IMR-90 (cell line): ENCODE measurements around the gene ITIH5. TPM values are rescaled to one million over a fixed set of nuclear protein-coding genes. Genes with fewer than 3 reads are reported as not detected.

Source experiments
- ATAC-seq: fragments of 200-7000 bp; cut with Tn5 transposase; 2 replicates; pipeline ENCODE4 v1.9.1; 2020; ENCODE audit warnings: low read depth, mild to moderate bottlenecking, moderate library complexity
- BruUV-seq: library from RNA; stranded (reverse); fragments of 400-500 nt; replicated peaks from 2 replicates; lab custom pipeline; 2021; lab: Mats Ljungman, UMichigan
- CTCF ChIA-PET: fragments of 300-600 bp; formaldehyde crosslinking; extraction: SDS; loops from one replicate; lab custom pipeline; 2021; ENCODE audit warnings: antibody characterized with exemption; lab: Yijun Ruan, JAX
- POLR2A ChIA-PET: fragments of 300-600 bp; sonication (Branson Sonifier 250); formaldehyde crosslinking; loops from one replicate; lab custom pipeline; 2022; ENCODE audit warnings: antibody characterized with exemption; ENCODE audit not compliant: unreplicated experiment; lab: Charles Lee
- DNase-seq: peaks from one replicate; pipeline ENCODE4 v3.0.0; 2013
- H2AFZ ChIP-seq: replicated peaks from 2 replicates; pipeline ENCODE3; 2013; ENCODE audit warnings: low read length, mild to moderate bottlenecking; ENCODE audit not compliant: poor library complexity
- H2AK5ac ChIP-seq: 2 replicates; pipeline ENCODE4 v1.6.1; 2013; ENCODE audit warnings: low read depth, low read length, inconsistent platforms
- H2AK9ac ChIP-seq: replicated peaks from 2 replicates; pipeline ENCODE3; 2013; ENCODE audit warnings: mild to moderate bottlenecking, low read depth, low read length, moderate library complexity; ENCODE audit not compliant: poor library complexity
- H2BK120ac ChIP-seq: 2 replicates; pipeline ENCODE4 v1.6.1; 2013; ENCODE audit warnings: low read depth, low read length, inconsistent platforms
- H2BK15ac ChIP-seq: 3 replicates; pipeline ENCODE4 v1.6.1; 2013; ENCODE audit warnings: low read depth, low read length, inconsistent platforms
- H2BK20ac ChIP-seq: 2 replicates; pipeline ENCODE4 v1.6.1; 2013; ENCODE audit warnings: low read depth, mild to moderate bottlenecking, inconsistent platforms, low read length, moderate library complexity
- H2BK5ac ChIP-seq: 2 replicates; pipeline ENCODE4 v1.6.1; 2013; ENCODE audit warnings: mild to moderate bottlenecking, low read depth, low read length, inconsistent platforms; ENCODE audit not compliant: poor library complexity, severe bottlenecking
- H3K14ac ChIP-seq: replicated peaks from 2 replicates; pipeline ENCODE4 v1.6.1; 2013; ENCODE audit warnings: low read depth, low read length, inconsistent platforms
- H3K18ac ChIP-seq: 2 replicates; pipeline ENCODE4 v1.6.1; 2013; ENCODE audit warnings: low read depth, low read length, control low read depth
- H3K23ac ChIP-seq: 2 replicates; pipeline ENCODE4 v1.6.1; 2013; ENCODE audit warnings: low read depth, low read length, inconsistent platforms
- H3K27ac ChIP-seq: 2 replicates; pipeline ENCODE4 v1.5.1; 2013; ENCODE audit warnings: mild to moderate bottlenecking, control low read depth, low read length; ENCODE audit not compliant: insufficient read depth
- H3K27me3 ChIP-seq: 2 replicates; pipeline ENCODE4 v1.6.1; 2013; ENCODE audit warnings: low read length; ENCODE audit not compliant: control insufficient read depth, insufficient read depth
- H3K36me3 ChIP-seq: 2 replicates; pipeline ENCODE4 v1.6.1; 2013; ENCODE audit warnings: low read length, mixed read lengths; ENCODE audit not compliant: control insufficient read depth, insufficient read depth
- H3K4ac ChIP-seq: 2 replicates; pipeline ENCODE4 v1.6.1; 2013; ENCODE audit warnings: low read depth, low read length, inconsistent platforms
- H3K4me1 ChIP-seq: 2 replicates; pipeline ENCODE4 v1.6.1; 2013; ENCODE audit warnings: low read length, mixed read lengths; ENCODE audit not compliant: control insufficient read depth, insufficient read depth
- H3K4me2 ChIP-seq: 2 replicates; pipeline ENCODE4 v1.6.1; 2013; ENCODE audit warnings: low read depth, mild to moderate bottlenecking, control low read depth, low read length, moderate library complexity
- H3K4me3 ChIP-seq: 2 replicates; pipeline ENCODE4 v1.5.1; 2013; ENCODE audit warnings: low read depth, mild to moderate bottlenecking, control low read depth, low read length, moderate library complexity; ENCODE audit not compliant: insufficient read depth
- H3K56ac ChIP-seq: 2 replicates; pipeline ENCODE4 v1.6.1; 2013; ENCODE audit warnings: low read length, inconsistent platforms; ENCODE audit not compliant: insufficient read depth; ENCODE audit errors: extremely low read depth
- H3K79me1 ChIP-seq, 2 experiments: 2 replicates each; pipeline ENCODE4 v1.6.1; 2013; ENCODE audit warnings: low read length in 2 of 2, inconsistent platforms in 1 of 2, low read depth in 1 of 2
- H3K9ac ChIP-seq: 2 replicates; pipeline ENCODE4 v1.6.1; 2013; ENCODE audit warnings: low read depth, low read length, control low read depth
- H3K9me1 ChIP-seq: 2 replicates; pipeline ENCODE4 v1.6.1; 2013; ENCODE audit warnings: low read length, inconsistent platforms; ENCODE audit not compliant: insufficient read depth
- H3K9me3 ChIP-seq: 2 replicates; pipeline ENCODE4 v1.6.1; 2013; ENCODE audit warnings: low read length; ENCODE audit not compliant: control insufficient read depth, insufficient read depth
- H4K20me1 ChIP-seq: 2 replicates; pipeline ENCODE4 v1.6.1; 2013; ENCODE audit warnings: low read length, inconsistent platforms; ENCODE audit not compliant: insufficient read depth
- H4K5ac ChIP-seq: 2 replicates; pipeline ENCODE4 v1.6.1; 2013; ENCODE audit warnings: mild to moderate bottlenecking, low read depth, low read length, control low read depth
- H4K8ac ChIP-seq, 2 experiments: 2 replicates each; pipeline ENCODE4 v1.6.1; 2013; ENCODE audit warnings: low read depth in 2 of 2, low read length in 2 of 2, control low read depth in 1 of 2, inconsistent platforms in 1 of 2
- H4K91ac ChIP-seq: 2 replicates; pipeline ENCODE4 v1.6.1; 2013; ENCODE audit warnings: low read depth, low read length, inconsistent platforms; ENCODE audit not compliant: insufficient read depth
- CHD1 ChIP-seq: IDR thresholded peaks from 2 replicates; pipeline ENCODE4 v1.6.1; 2012; ENCODE audit warnings: low read depth, low read length, improper control_type of control experiment
- MAFK ChIP-seq: IDR thresholded peaks from 2 replicates; pipeline ENCODE4 v1.6.1; 2012; ENCODE audit warnings: low read depth, low read length, improper control_type of control experiment
- MAZ ChIP-seq: IDR thresholded peaks from 2 replicates; pipeline ENCODE4 v1.6.1; 2012; ENCODE audit warnings: low read depth, mild to moderate bottlenecking, low read length, improper control_type of control experiment, moderate library complexity, borderline replicate concordance
- POLR2A ChIP-seq: IDR thresholded peaks from 2 replicates; pipeline ENCODE4 v1.6.1; 2012; ENCODE audit warnings: mild to moderate bottlenecking, low read depth, low read length
- RAD21 ChIP-seq: IDR thresholded peaks from 2 replicates; pipeline ENCODE4 v1.6.1; 2012; ENCODE audit warnings: low read length, improper control_type of control experiment
- RCOR1 ChIP-seq: IDR thresholded peaks from 2 replicates; pipeline ENCODE4 v1.6.1; 2012; ENCODE audit warnings: mild to moderate bottlenecking, low read length, improper control_type of control experiment; ENCODE audit not compliant: insufficient replicate concordance
- SMC3 ChIP-seq: fragments of 150-350 bp; IDR thresholded peaks from 2 replicates; pipeline ENCODE4 v1.6.1; 2016; ENCODE audit warnings: low read depth, mild to moderate bottlenecking, antibody characterized with exemption, low read length, moderate library complexity
- WGBS, 2 experiments: methylation state at CpG; one replicate each; pipeline versions ENCODE4 v1.1.5 to v1.1.7; 2013; ENCODE audit warnings: missing lambda C conversion rate in 2 of 2; ENCODE audit not compliant: insufficient read length in 1 of 2; ENCODE audit errors: extremely low coverage in 2 of 2; 5-methylcytosine and 5-hydroxymethylcytosine counted together
- dilution Hi-C: fragments of 300-500 bp; cut with HindIII; formaldehyde crosslinking; loops from one replicate; pipeline ENCODE4 v1.14.3; 2018; ENCODE audit warnings: low sequenced_read_pairs; ENCODE audit not compliant: unreplicated experiment
- in situ Hi-C: fragments of 300-500 bp; cut with MboI; formaldehyde crosslinking; loops from 3 replicates; pipeline ENCODE4 v1.14.3; 2019; ENCODE audit warnings: low sequenced_read_pairs, inconsistent platforms, mixed read lengths
- intact Hi-C: fragments of 100-400 bp; cut with micrococcal nuclease; formaldehyde crosslinking; loops from 2 replicates; pipeline ENCODE4 v1.10.0; 2022
- polyA plus RNA-seq, 3 experiments: library from polyadenylated mRNA; depleted of rRNA; stranded (reverse); fragments of >200 nt; gene quantifications; 2 replicates each; pipeline ENCODE4 v1.2.3, GENCODE V29; 2012; ENCODE audit warnings: low replicate concordance in 1 of 3
- total RNA-seq: library from RNA; depleted of rRNA; stranded (reverse); fragments of >200 nt; gene quantifications from 2 replicates; pipeline ENCODE4 v1.2.3, GENCODE V29; 2012

ITIH5 gene
- total and polyA plus RNA-seq, 2 of the 4 experiments (the other 2 are of a cell fraction), result under 0.01 to 0.07 TPM

GRCh38 chr10:7518693-7519092, 148.1 kb downstream of the ITIH5 start:
- no peaks in the 10 kb centered on the region for H3K79me1 ChIP-seq
- no peak overlapping the region for H3K14ac ChIP-seq
- no peaks in the 10 kb centered on the region for H3K9me3 ChIP-seq
- intact Hi-C loops, result no loop called here
- H4K8ac ChIP-seq, result no peak overlapping the region
- no peak overlapping the region for H3K9ac ChIP-seq
- no peak overlapping the region for H3K4ac ChIP-seq
- in situ Hi-C loops, result loop anchor here (5.0 kb wide), 1 partner anchor 169 kb away; no protein-coding TSS in a partner anchor
- H3K4me1 ChIP-seq, result no peaks in the 10 kb centered on the region
- H3K56ac ChIP-seq, result no peak overlapping the region
- no peak overlapping the region for H3K4me2 ChIP-seq
- H2BK120ac ChIP-seq, result no peak overlapping the region
- ChIA-PET POLR2A (no interaction called here), CTCF (interaction anchor here (1.1 kb wide), 1 partner anchor 169 kb away, joined by 3 read pairs; no protein-coding TSS in a partner anchor)
- H2AFZ ChIP-seq, result no peak overlapping the region
- TF ChIP-seq CHD1 (no peak), MAZ (no peak), RAD21 (no peak), SMC3 (no peak), RCOR1 (no peak), POLR2A (no peak), MAFK (no peak)
- H4K91ac ChIP-seq, result no peak overlapping the region
- H3K18ac ChIP-seq, result no peak overlapping the region
- H2AK5ac ChIP-seq, result no peak overlapping the region
- DNase-seq (no peak), ATAC-seq (no peak)
- H2BK5ac ChIP-seq, result no peak overlapping the region
- H2AK9ac ChIP-seq, result no peak overlapping the region
- dilution Hi-C loops, result no loop called here
- no peak overlapping the region for H4K5ac ChIP-seq
- H3K27ac ChIP-seq, result no peak overlapping the region
- H3K27me3 ChIP-seq, result peaks cover 3% of the 10 kb centered on the region; the same call in 1 of the 2 replicates
- no peaks in the 10 kb centered on the region for H3K9me1 ChIP-seq
- H2BK15ac ChIP-seq, result no peak overlapping the region
- H4K20me1 ChIP-seq, result no peaks in the 10 kb centered on the region
- H2BK20ac ChIP-seq, result no peak overlapping the region
- no peak overlapping the region for H3K4me3 ChIP-seq
- no TSS peak for BruUV-seq
- H3K23ac ChIP-seq, result no peak overlapping the region
- no peaks in the 10 kb centered on the region for H3K36me3 ChIP-seq
- WGBS, 2 experiments, result no CpG with 5 or more reads among the region's 1 CpG
